ENCODE results near the gene ACTC1.

DNA sequence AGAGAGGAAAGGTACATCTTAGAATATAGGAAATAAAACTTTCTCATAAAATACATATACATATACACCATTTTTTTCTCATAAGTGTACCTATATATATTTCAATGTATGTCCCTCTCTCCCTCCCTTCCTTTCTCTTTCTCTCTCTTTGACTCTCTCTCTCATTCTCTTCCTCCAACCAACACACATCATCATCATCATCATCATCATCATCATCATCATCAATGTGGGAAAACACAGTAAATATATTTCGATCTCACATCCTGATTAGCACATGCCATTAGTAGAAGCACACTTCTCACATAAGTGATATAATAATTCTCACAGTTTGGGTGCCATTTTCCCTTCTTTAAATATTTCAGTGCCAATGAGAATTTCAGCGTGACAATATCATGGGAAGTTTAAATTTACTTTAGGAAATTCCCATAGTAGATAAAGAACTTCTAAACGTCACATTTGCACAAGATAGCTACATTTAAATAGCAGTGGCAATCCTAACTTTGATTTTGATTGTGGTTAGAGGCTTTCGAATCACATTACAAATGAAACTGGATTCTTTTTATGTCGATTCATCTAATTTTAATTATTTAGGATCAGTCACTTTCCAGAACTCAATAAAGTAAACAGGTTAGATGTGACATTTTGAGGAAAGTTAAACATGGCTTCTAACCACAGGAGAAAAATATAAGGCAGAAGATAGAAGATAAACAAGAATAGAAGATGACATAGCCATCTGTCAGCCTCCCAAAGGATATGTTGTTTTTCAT is 33.0 kb upstream of the ACTC1 start:
- TF ChIP-seq POLR2A (IDR thresholded peaks at IDR 0.05; ENCODE audit: low read length): no peak
- TF ChIP-seq GATA1 (IDR thresholded peaks at IDR 0.05; ENCODE audit: low read depth, low read length): no peak

Measured in erythroblast (primary cell).